ENCODE measurements around the gene MARCHF5. TPM values are rescaled to one million over a fixed set of nuclear protein-coding genes. Genes with fewer than 3 reads are reported as not detected.

The MARCHF5 gene
- total RNA-seq, 4 donors from 2014 or later, result 12.3 to 18.5 (median 16.7) TPM

DNA sequence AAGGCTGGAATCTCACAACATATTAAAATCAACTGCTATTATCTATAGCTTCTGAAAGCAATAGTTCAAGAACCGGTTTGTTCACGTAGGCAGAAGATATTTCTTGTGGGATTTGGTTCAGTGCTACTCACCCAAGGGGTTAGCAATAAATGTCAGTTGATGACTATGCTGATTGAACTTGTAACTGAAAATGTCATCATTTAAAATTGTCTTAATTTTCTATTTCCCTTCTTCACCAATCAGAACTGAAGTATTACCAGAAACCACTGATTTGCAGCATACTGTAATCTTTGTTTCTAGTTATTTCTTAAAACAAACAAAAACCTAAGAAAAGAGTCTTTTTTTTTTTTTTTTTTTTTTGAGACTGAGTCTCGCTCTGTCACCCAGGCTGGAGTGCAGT, 46.2 kb upstream of the MARCHF5 start:
- Histone ChIP-seq H3K27ac (replicated peaks in 1 of 4) (no peak overlapping the region), H3K4me3 (no peak overlapping the region), H3K36me3 (no peaks in the 10 kb centered on the region), H3K4me1 (peaks cover 12 to 34% (median 29%) of the 10 kb centered on the region in 4 donors), H3K9me3 (no peaks in the 10 kb centered on the region), H3K27me3 (no peaks in the 10 kb centered on the region)
- intact Hi-C loops (cut with DNase I), result no loop called here
- no peak for DNase-seq (ENCODE audit: extremely low spot score)
- WGBS, result 95% methylated on average over 3 of the region's 3 CpGs
- TF ChIP-seq POLR2AphosphoS5 (IDR thresholded peaks at IDR 0.05) (no peak), POLR2A (IDR thresholded peaks at IDR 0.05; ENCODE audit: low read depth) (no peak), EP300 (IDR thresholded peaks at IDR 0.05) (no peak)
- TF ChIP-seq, protein P1, sequence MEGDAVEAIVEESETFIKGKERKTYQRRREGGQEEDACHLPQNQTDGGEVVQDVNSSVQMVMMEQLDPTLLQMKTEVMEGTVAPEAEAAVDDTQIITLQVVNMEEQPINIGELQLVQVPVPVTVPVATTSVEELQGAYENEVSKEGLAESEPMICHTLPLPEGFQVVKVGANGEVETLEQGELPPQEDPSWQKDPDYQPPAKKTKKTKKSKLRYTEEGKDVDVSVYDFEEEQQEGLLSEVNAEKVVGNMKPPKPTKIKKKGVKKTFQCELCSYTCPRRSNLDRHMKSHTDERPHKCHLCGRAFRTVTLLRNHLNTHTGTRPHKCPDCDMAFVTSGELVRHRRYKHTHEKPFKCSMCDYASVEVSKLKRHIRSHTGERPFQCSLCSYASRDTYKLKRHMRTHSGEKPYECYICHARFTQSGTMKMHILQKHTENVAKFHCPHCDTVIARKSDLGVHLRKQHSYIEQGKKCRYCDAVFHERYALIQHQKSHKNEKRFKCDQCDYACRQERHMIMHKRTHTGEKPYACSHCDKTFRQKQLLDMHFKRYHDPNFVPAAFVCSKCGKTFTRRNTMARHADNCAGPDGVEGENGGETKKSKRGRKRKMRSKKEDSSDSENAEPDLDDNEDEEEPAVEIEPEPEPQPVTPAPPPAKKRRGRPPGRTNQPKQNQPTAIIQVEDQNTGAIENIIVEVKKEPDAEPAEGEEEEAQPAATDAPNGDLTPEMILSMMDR (IDR thresholded peaks at IDR 0.05), result no peak

GRCh38 chr10:92248566-92248965, 42.4 kb upstream of the MARCHF5 start:
- no peak overlapping the region for H3K27ac ChIP-seq (replicated peaks in 1 of 4)

GRCh38 chr10:92263396-92263795, 27.6 kb upstream of the MARCHF5 start:
- H3K4me3 ChIP-seq, result no peak overlapping the region
- peaks cover 6 to 24% (median 21%) of the 10 kb centered on the region in 4 donors for H3K4me1 ChIP-seq
- peaks cover 0 to 4% (median 0%) of the 10 kb centered on the region in 4 donors for H3K36me3 ChIP-seq
- H3K27ac ChIP-seq (replicated peaks in 1 of 4), result no peak overlapping the region
- intact Hi-C loops (cut with DNase I), result no loop called here
- DNase-seq (ENCODE audit: extremely low spot score), result no peak
- no peaks in the 10 kb centered on the region for H3K9me3 ChIP-seq
- TF ChIP-seq POLR2AphosphoS5 (IDR thresholded peaks at IDR 0.05), result no peak
- TF ChIP-seq POLR2A (IDR thresholded peaks at IDR 0.05; ENCODE audit: low read depth), result no peak
- no peaks in the 10 kb centered on the region for H3K27me3 ChIP-seq
- WGBS, result 97% methylated on average over 2 of the region's 2 CpGs

More at GRCh38 chr10:92248566-92248965, 42.4 kb upstream of the MARCHF5 start:
- intact Hi-C loops (cut with DNase I), result no loop called here
- 83% methylated on average over 2 of the region's 2 CpGs for WGBS
- Histone ChIP-seq H3K36me3 (no peaks in the 10 kb centered on the region), H3K4me1 (peaks cover under 1 to 5% (median 4%) of the 10 kb centered on the region in 4 donors), H3K27me3 (no peaks in the 10 kb centered on the region), H3K9me3 (no peaks in the 10 kb centered on the region), H3K4me3 (no peak overlapping the region)
- DNase-seq (ENCODE audit: extremely low spot score), result no peak
- no peak for TF ChIP-seq EP300 (IDR thresholded peaks at IDR 0.05)
- TF ChIP-seq POLR2AphosphoS5 (IDR thresholded peaks at IDR 0.05), result no peak
- no peak for TF ChIP-seq POLR2A (IDR thresholded peaks at IDR 0.05; ENCODE audit: low read depth)
- TF ChIP-seq, protein P1 (IDR thresholded peaks at IDR 0.05), result no peak

DNA sequence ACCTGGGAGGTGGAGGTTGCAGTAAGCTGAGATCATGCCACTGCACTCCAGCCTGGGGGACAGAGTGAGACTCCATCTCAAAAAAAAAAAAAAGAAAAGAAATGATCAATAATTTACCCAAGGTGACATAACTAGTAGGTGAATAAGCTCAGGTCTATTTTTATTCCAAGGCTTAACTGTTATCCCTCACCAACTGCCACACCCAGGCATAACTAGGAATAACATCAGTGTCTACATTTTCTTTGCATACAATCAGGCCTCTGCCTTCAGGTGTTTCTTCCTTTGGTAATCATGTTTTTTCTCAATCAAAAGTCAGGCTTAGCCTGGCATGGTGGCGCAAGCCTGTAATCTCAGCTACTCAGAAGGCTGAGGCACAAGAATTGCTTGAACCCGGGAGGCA, 26.7 kb upstream of the MARCHF5 start:
- Histone ChIP-seq H3K27ac (replicated peaks in 1 of 4) (no peak overlapping the region), H3K4me1 (peaks cover 6 to 24% (median 21%) of the 10 kb centered on the region in 4 donors), H3K36me3 (peaks cover 0 to 4% (median 0%) of the 10 kb centered on the region in 4 donors), H3K4me3 (no peak overlapping the region), H3K9me3 (no peaks in the 10 kb centered on the region), H3K27me3 (no peaks in the 10 kb centered on the region)
- 94% methylated on average over 2 of the region's 2 CpGs for WGBS
- TF ChIP-seq, protein P1 (IDR thresholded peaks at IDR 0.05), result no peak
- TF ChIP-seq EP300 (IDR thresholded peaks at IDR 0.05) (no peak), POLR2AphosphoS5 (IDR thresholded peaks at IDR 0.05) (no peak), POLR2A (IDR thresholded peaks at IDR 0.05; ENCODE audit: low read depth) (no peak)
- no peak for DNase-seq (ENCODE audit: extremely low spot score)
- intact Hi-C loops (cut with DNase I), result no loop called here

GRCh38 chr10:92265687-92266258, 25.2 kb upstream of the MARCHF5 start:
- no peak for DNase-seq (ENCODE audit: extremely low spot score)
- peaks cover 0 to 4% (median 0%) of the 10 kb centered on the region in 4 donors for H3K36me3 ChIP-seq
- WGBS, result 65% methylated on average over 2 of the region's 2 CpGs
- no peaks in the 10 kb centered on the region for H3K9me3 ChIP-seq
- peaks cover 6 to 24% (median 21%) of the 10 kb centered on the region in 4 donors for H3K4me1 ChIP-seq
- TF ChIP-seq POLR2AphosphoS5 (IDR thresholded peaks at IDR 0.05) (no peak), POLR2A (IDR thresholded peaks at IDR 0.05; ENCODE audit: low read depth) (no peak), EP300 (IDR thresholded peaks at IDR 0.05) (no peak)
- TF ChIP-seq, protein P1 (IDR thresholded peaks at IDR 0.05), result no peak
- peak overlapping the region in 1 of 4 donors; percentile 66 for H3K27ac ChIP-seq (replicated peaks in 1 of 4)
- H3K4me3 ChIP-seq, result no peak overlapping the region
- intact Hi-C loops (cut with DNase I), result no loop called here
- no peaks in the 10 kb centered on the region for H3K27me3 ChIP-seq
